C4-2B (cell line): Measurements from ENCODE around the gene HMGXB4.

Source experiments
- CTCF ChIP-seq: fragments of 450-650 bp; conservative IDR thresholded peaks from 2 replicates; pipeline ENCODE4 v1.5.1; 2017; ENCODE audit warnings: mild to moderate bottlenecking
- ZFX ChIP-seq: fragments of 450-650 bp; IDR thresholded peaks from 2 replicates; pipeline ENCODE4 v1.6.1; 2017

GRCh38 chr22:35299673-35300499 lies 42.6 kb downstream of the HMGXB4 start, which contains the start of gene TOM1:
- no peak for TF ChIP-seq CTCF
- no peak for TF ChIP-seq ZFX
